CD4-positive, alpha-beta T cell treated with Interferon gamma for 1 hour (primary cell): ENCODE results near the gene FGB.
A peak's percentile ranks its signal among the peaks of the same experiment; 100 is the strongest.

Experiments
- DNase-seq: peaks from one replicate; pipeline ENCODE4 v3.0.0-alpha.2; 2020

Gene FGB

GRCh38 chr4:154597798-154598774 is 35.3 kb downstream of the FGB start:
- no peak for DNase-seq

GRCh38 chr4:154602404-154603020 is 39.7 kb downstream of the FGB start:
- no peak for DNase-seq

- no peak for DNase-seq
Observed at GRCh38 chr4:154603033-154603943, 40.5 kb downstream of the FGB start.

- no peak for DNase-seq
Observed at GRCh38 chr4:154604696-154605200, 41.9 kb downstream of the FGB start.

GRCh38 chr4:154606728-154607723 is 44.2 kb downstream of the FGB start:
- DNase-seq = no peak

- DNase-seq = no peak
Observed at GRCh38 chr4:154608361-154609252, 45.8 kb downstream of the FGB start.

- DNase-seq = no peak
Observed at GRCh38 chr4:154609532-154609931, 46.7 kb downstream of the FGB start.

GRCh38 chr4:154610582-154610981 is 47.8 kb downstream of the FGB start:
- no peak for DNase-seq

GRCh38 chr4:154611833-154612232 is 49.0 kb downstream of the FGB start:
- DNase-seq = no peak

- no peak for DNase-seq
Observed at GRCh38 chr4:154612472-154613414, 49.9 kb downstream of the FGB start, which contains the start of gene FGG. FGG (minus strand) TSS chr4:154612656; CDS start chr4:154612609, 47 bp downstream.

- DNase-seq = no peak
Observed at GRCh38 chr4:154614306-154614705, 51.5 kb downstream of the FGB start.

GRCh38 chr4:154615211-154615610 is 52.4 kb downstream of the FGB start:
- DNase-seq = no peak

GRCh38 chr4:154616287-154616686 is 53.5 kb downstream of the FGB start:
- no peak for DNase-seq

GRCh38 chr4:154616731-154617130 is 53.9 kb downstream of the FGB start:
- DNase-seq = no peak

GRCh38 chr4:154617820-154618317 is 55.1 kb downstream of the FGB start:
- DNase-seq = no peak

GRCh38 chr4:154618708-154619315 is 56.0 kb downstream of the FGB start:
- DNase-seq = peak; percentile 32

GRCh38 chr4:154620111-154620510 is 57.3 kb downstream of the FGB start:
- no peak for DNase-seq
